HepG2 (cell line): ENCODE measurements around the gene OR12D1. TPM values are rescaled to one million over a fixed set of nuclear protein-coding genes. Genes with fewer than 3 reads are reported as not detected.

Experiments used
- ATAC-seq: fragments of 200-7000 bp; cut with Tn5 transposase; 3 replicates; pipeline ENCODE4 v1.9.1; 2020; ENCODE audit warnings: mild to moderate bottlenecking, moderate library complexity
- BruUV-seq: library from RNA; stranded (reverse); fragments of 400-500 nt; replicated peaks from 2 replicates; lab custom pipeline; 2021; lab: Mats Ljungman, UMichigan
- CTCF ChIA-PET: fragments of 300-600 bp; formaldehyde crosslinking; extraction: SDS; loops from one replicate; lab custom pipeline; 2021; ENCODE audit warnings: low total read pairs, inconsistent platforms, low intra/inter-chr PET ratio; lab: Yijun Ruan, JAX
- POLR2A ChIA-PET: fragments of 350-600 bp; sonication (Branson Sonifier 250); formaldehyde crosslinking; loops from one replicate; lab custom pipeline; 2020; ENCODE audit warnings: antibody characterized with exemption, inconsistent platforms; lab: Yijun Ruan, JAX
- DNase-seq: peaks from one replicate; pipeline ENCODE4 v3.0.0-alpha.2; 2015; ENCODE audit warnings: low spot score
- FAIRE-seq: peaks from 3 replicates; lab custom pipeline; 2011; peaks lifted over from hg19 to GRCh38; lab: Jason Lieb, UNC
- H2AFZ ChIP-seq: one replicate; pipeline ENCODE4 v1.6.1; 2011; ENCODE audit warnings: low read length, inconsistent platforms
- H3K27ac ChIP-seq: fragments of 300-600 bp; 3 replicates; pipeline ENCODE4 v1.8.0; 2011; ENCODE audit warnings: mixed run types, mild to moderate bottlenecking, mixed read lengths, low read length, inconsistent platforms; ENCODE audit not compliant: insufficient read depth; ENCODE audit errors: extremely low read length
- H3K27me3 ChIP-seq, 2 experiments: fragments of 200-600 bp in 1 of 2; 2 replicates in 1 of 2; 3 replicates in 1 of 2; pipeline versions ENCODE4 v1.6.0 to v1.8.0; 2011; ENCODE audit warnings: low read length in 2 of 2, mild to moderate bottlenecking in 2 of 2, moderate library complexity in 2 of 2, inconsistent platforms in 1 of 2; ENCODE audit not compliant: insufficient read depth in 2 of 2, control insufficient read depth in 1 of 2
- H3K36me3 ChIP-seq, 2 experiments: fragments of 200-600 bp in 1 of 2; replicated peaks in 1 of 2; 2 replicates in 1 of 2; 3 replicates in 1 of 2; pipeline versions ENCODE4 v1.5.1 to v1.8.0; 2011; ENCODE audit warnings: low read length in 2 of 2, inconsistent platforms in 1 of 2; ENCODE audit not compliant: insufficient read depth in 2 of 2, control insufficient read depth in 1 of 2
- H3K4me1 ChIP-seq: 2 replicates; pipeline ENCODE4 v1.5.1; 2012; ENCODE audit warnings: low read length, inconsistent platforms; ENCODE audit not compliant: insufficient read depth
- H3K4me2 ChIP-seq: 2 replicates; pipeline ENCODE4 v1.6.0; 2011; ENCODE audit warnings: low read depth, low read length, inconsistent platforms
- H3K4me3 ChIP-seq, 3 experiments: fragments of 200-600 bp in 1 of 3; sonication (generic), shearing (Covaris generic) in 1 of 3; replicated peaks in 1 of 3; 2 replicates each; pipeline ENCODE4 v1.5.1; 2011 to 2016; ENCODE audit warnings: low read length in 3 of 3, inconsistent platforms in 2 of 3, low read depth in 2 of 3, mild to moderate bottlenecking in 2 of 3, control low read depth in 1 of 3, mixed read lengths in 1 of 3; ENCODE audit not compliant: insufficient read depth in 1 of 3
- H3K79me2 ChIP-seq: one replicate; pipeline ENCODE4 v1.6.1; 2011; ENCODE audit warnings: low read length, inconsistent platforms; ENCODE audit not compliant: insufficient read depth
- H3K9ac ChIP-seq: 2 replicates; pipeline ENCODE4 v1.6.0; 2011; ENCODE audit warnings: mild to moderate bottlenecking, low read depth, low read length, inconsistent platforms; ENCODE audit not compliant: insufficient read depth
- H3K9me3 ChIP-seq: 2 replicates; pipeline ENCODE4 v1.5.1; 2012; ENCODE audit warnings: mild to moderate bottlenecking, low read length
- H4K20me1 ChIP-seq: 2 replicates; pipeline ENCODE4 v1.6.0; 2011; ENCODE audit warnings: inconsistent platforms, mild to moderate bottlenecking, low read length, moderate library complexity; ENCODE audit not compliant: insufficient read depth
- AHR ChIP-seq: IDR thresholded peaks from 2 replicates; pipeline ENCODE4 v1.6.1; 2018; ENCODE audit warnings: missing genetic modification reagents, missing compliant biosample characterization
- CCDC6 ChIP-seq: sonication (generic); formaldehyde crosslinking; IDR thresholded peaks from 2 replicates; pipeline ENCODE4 v1.8.1; 2022; ENCODE audit warnings: mild to moderate bottlenecking, missing genetic modification reagents, moderate library complexity
- CEBPG ChIP-seq: IDR thresholded peaks from 2 replicates; pipeline ENCODE4 v1.6.1; 2016
- FIP1L1 ChIP-seq: fragments of 200-400 bp; formaldehyde crosslinking; IDR thresholded peaks from 2 replicates; pipeline ENCODE4 v1.6.1; 2018; ENCODE audit warnings: low read depth, mild to moderate bottlenecking, low read length, moderate library complexity, borderline replicate concordance; ENCODE audit not compliant: insufficient read depth
- HOXA5 ChIP-seq: sonication (generic); formaldehyde crosslinking; IDR thresholded peaks from 2 replicates; pipeline ENCODE4 v1.4.0; 2020; ENCODE audit warnings: missing genetic modification reagents
- NFE2L1 ChIP-seq: sonication (generic); formaldehyde crosslinking; IDR thresholded peaks from 2 replicates; pipeline ENCODE4 v1.4.0; 2020; ENCODE audit warnings: missing genetic modification reagents, mild to moderate bottlenecking, borderline replicate concordance
- NFE2L2 ChIP-seq: fragments of 150-350 bp; IDR thresholded peaks from 2 replicates; pipeline ENCODE4 v1.6.1; 2014; ENCODE audit warnings: low read length
- NKX3-1 ChIP-seq: sonication (generic); formaldehyde crosslinking; IDR thresholded peaks from 2 replicates; pipeline ENCODE4 v1.5.0; 2020; ENCODE audit warnings: missing genetic modification reagents
- PLRG1 ChIP-seq: fragments of 450-650 bp; conservative IDR thresholded peaks from 2 replicates; pipeline ENCODE4 v1.6.1; 2016
- RARG ChIP-seq: sonication (generic); formaldehyde crosslinking; IDR thresholded peaks from 2 replicates; pipeline ENCODE4 v1.4.0; 2020; ENCODE audit warnings: low read depth, mild to moderate bottlenecking, missing genetic modification reagents
- REL ChIP-seq: sonication (generic); formaldehyde crosslinking; conservative IDR thresholded peaks from 2 replicates; pipeline ENCODE4 v1.8.0; 2022; ENCODE audit warnings: mild to moderate bottlenecking, missing genetic modification reagents, moderate library complexity
- RXRB ChIP-seq: IDR thresholded peaks from 2 replicates; pipeline ENCODE4 v1.6.1; 2016; ENCODE audit warnings: borderline replicate concordance, missing genetic modification reagents, missing compliant biosample characterization
- SRSF1 ChIP-seq: fragments of 200-400 bp; formaldehyde crosslinking; optimal IDR thresholded peaks from 2 replicates; pipeline ENCODE3; 2017; ENCODE audit warnings: mild to moderate bottlenecking, low read depth, low read length, moderate library complexity
- TBP ChIP-seq: sonication (generic); formaldehyde crosslinking; IDR thresholded peaks from 2 replicates; pipeline ENCODE4 v1.5.0; 2020; ENCODE audit warnings: missing genetic modification reagents
- YEATS2 ChIP-seq: sonication (generic); formaldehyde crosslinking; IDR thresholded peaks from 2 replicates; pipeline ENCODE4 v1.4.0; 2020; ENCODE audit warnings: missing genetic modification reagents, borderline replicate concordance
- ZNF121 ChIP-seq: sonication (generic); formaldehyde crosslinking; IDR thresholded peaks from 2 replicates; pipeline ENCODE4 v1.5.0; 2020; ENCODE audit warnings: mild to moderate bottlenecking, missing genetic modification reagents
- ZNF235 ChIP-seq: sonication (generic); formaldehyde crosslinking; IDR thresholded peaks from 2 replicates; pipeline ENCODE4 v1.8.1; 2023; ENCODE audit warnings: mild to moderate bottlenecking, missing genetic modification reagents, borderline replicate concordance
- ZNF383 ChIP-seq: sonication (generic); formaldehyde crosslinking; IDR thresholded peaks from 2 replicates; pipeline ENCODE4 v1.4.0; 2020; ENCODE audit warnings: missing genetic modification reagents, mild to moderate bottlenecking, borderline replicate concordance
- WGBS: methylation state at CpG from one replicate; pipeline ENCODE4 v1.1.6; 2017; ENCODE audit warnings: low lambda C conversion rate; 5-methylcytosine and 5-hydroxymethylcytosine counted together
- in situ Hi-C: cut with HindIII; loops from 2 replicates; pipeline ENCODE4 v1.10.0; 2017; ENCODE audit warnings: low pct_unique_long_range_greater_than_20kb; ENCODE audit not compliant: extremely low pct_ligation_motif_present
- intact Hi-C: fragments of 100-400 bp; cut with micrococcal nuclease; formaldehyde crosslinking; loops from one replicate; pipeline ENCODE4 v1.10.0; 2022; ENCODE audit not compliant: unreplicated experiment
- polyA plus RNA-seq, 8 experiments: library from polyadenylated mRNA; depleted of rRNA in 3 of 8; stranded (reverse) in 7 of 8; unstranded in 1 of 8; fragments of >200 nt; fragmentation: Illumina TruSeq in 4 of 8; extraction: Trizol in 4 of 8; gene quantifications; 2 replicates each; pipeline versions ENCODE4 v1.2.1 to v1.2.3, GENCODE V29; 2011 to 2016; ENCODE audit warnings: low read depth in 4 of 8, missing spikeins in 1 of 8, mixed read lengths in 1 of 8; ENCODE audit not compliant: insufficient read depth in 1 of 8
- total RNA-seq, 5 experiments: library from RNA; depleted of rRNA; stranded (reverse); fragments of >200 nt; fragmentation: Illumina TruSeq; extraction: Trizol; gene quantifications; 2 replicates each; pipeline ENCODE4 v1.2.3, GENCODE V29; 2016; ENCODE audit warnings: low read depth in 1 of 5

Gene OR12D1
- total and polyA plus RNA-seq, 2 of the 13 experiments (the other 11 are each of a cell fraction or from before 2014, with no cell fraction given), result 0.05 TPM; not detected in 1

GRCh38 chr6:29465279-29465678 is 50.6 kb downstream of the OR12D1 start:
- 0% methylated on average over 2 of the region's 2 CpGs for WGBS
- H3K9me3 ChIP-seq, result no peaks in the 10 kb centered on the region
- no peaks in the 10 kb centered on the region for H3K4me1 ChIP-seq
- H3K9ac ChIP-seq, result no peak overlapping the region
- no peak overlapping the region for H2AFZ ChIP-seq
- no peaks in the 10 kb centered on the region; a peak in 1 of 5 replicates for H3K27me3 ChIP-seq
- DNase-seq (no peak), FAIRE-seq (no peak), ATAC-seq (no peak)
- H4K20me1 ChIP-seq, result no peaks in the 10 kb centered on the region
- CTCF ChIA-PET, result no interaction called here
- no peak overlapping the region for H3K4me2 ChIP-seq
- in situ Hi-C loops, result no loop called here
- POLR2A ChIA-PET, result no interaction called here
- BruUV-seq, result no TSS peak
- H3K36me3 ChIP-seq, result no peaks in the 10 kb centered on the region
- H3K79me2 ChIP-seq, result no peaks in the 10 kb centered on the region
- no peak overlapping the region for H3K4me3 ChIP-seq
- intact Hi-C loops, result no loop called here
- H3K27ac ChIP-seq, result no peak overlapping the region
- TF ChIP-seq YEATS2 (no peak), AHR (CRISPR knock-in tag) (no peak), ZNF383 (CRISPR knock-in tag) (no peak)

- 30% methylated on average over 2 of the region's 2 CpGs for WGBS
- TF ChIP-seq ZNF121 (CRISPR knock-in tag) (no peak), FIP1L1 (no peak), TBP (CRISPR knock-in tag) (no peak), HOXA5 (CRISPR knock-in tag) (no peak), RARG (CRISPR knock-in tag) (no peak), SRSF1 (no peak), RXRB (CRISPR knock-in tag) (no peak), CEBPG (CRISPR knock-in tag) (no peak), REL (CRISPR knock-in tag) (no peak), ZNF235 (CRISPR knock-in tag) (no peak), CCDC6 (CRISPR knock-in tag) (no peak), NFE2L1 (CRISPR knock-in tag) (no peak), NKX3-1 (no peak), NFE2L2 (no peak), PLRG1 (no peak)
- H3K36me3 ChIP-seq, result no peaks in the 10 kb centered on the region
- no peak overlapping the region for H3K9ac ChIP-seq
- CTCF ChIA-PET, result no interaction called here
- no peak overlapping the region for H3K4me3 ChIP-seq
- H3K27me3 ChIP-seq, result no peaks in the 10 kb centered on the region; a peak in 1 of 5 replicates
- no peak overlapping the region for H3K27ac ChIP-seq
- no peak for FAIRE-seq
- H3K9me3 ChIP-seq, result no peaks in the 10 kb centered on the region
- in situ Hi-C loops (no loop called here), intact Hi-C loops (no loop called here)
- H3K4me1 ChIP-seq, result no peaks in the 10 kb centered on the region
- POLR2A ChIA-PET, result no interaction called here
- H3K79me2 ChIP-seq, result no peaks in the 10 kb centered on the region
- no peaks in the 10 kb centered on the region for H4K20me1 ChIP-seq
- no peak for ATAC-seq
- BruUV-seq, result no TSS peak
- no peak overlapping the region for H3K4me2 ChIP-seq
- DNase-seq, result no peak
- no peak overlapping the region for H2AFZ ChIP-seq
Observed at GRCh38 chr6:29465801-29466200, 51.1 kb downstream of the OR12D1 start.
